OCI-LY3 (cell line): ENCODE data around the gene PRRC1.

Experiments
- H2AFZ ChIP-seq: fragments of 200-600, 300-600 bp; shearing (Covaris generic); 2 replicates; pipeline ENCODE4 v1.6.0; 2014; ENCODE audit warnings: antibody characterized with exemption, low read depth, low read length
- H3K27ac ChIP-seq: fragments of 200-600, 300-600 bp; sonication (generic); 2 replicates; pipeline ENCODE4 v1.5.1; 2014; ENCODE audit warnings: mild to moderate bottlenecking, low read length, moderate library complexity, mixed read lengths
- H3K27me3 ChIP-seq: fragments of 200-600, 300-600 bp; sonication (generic); 2 replicates; pipeline ENCODE4 v1.6.1; 2014; ENCODE audit warnings: low read depth, low read length, mixed read lengths
- H3K36me3 ChIP-seq: fragments of 200-600, 300-600 bp; sonication (generic); replicated peaks from 2 replicates; pipeline ENCODE3; 2014; ENCODE audit warnings: low read depth, low read length, mixed read lengths
- H3K4me1 ChIP-seq: fragments of 300-600, 200-600 bp; sonication (generic); 2 replicates; pipeline ENCODE4 v1.6.1; 2014; ENCODE audit warnings: low read length, mixed read lengths
- H3K4me2 ChIP-seq: fragments of 200-600, 300-600 bp; sonication (generic); 2 replicates; pipeline ENCODE4 v1.6.1; 2014; ENCODE audit warnings: low read length, mixed read lengths
- H3K4me3 ChIP-seq: fragments of 300-600, 200-600 bp; sonication (generic); 2 replicates; pipeline ENCODE4 v1.5.1; 2014; ENCODE audit warnings: antibody characterized with exemption, mild to moderate bottlenecking, low read length, moderate library complexity
- H3K79me2 ChIP-seq: fragments of 300-600, 200-600 bp; shearing (Covaris generic); 2 replicates; pipeline ENCODE4 v1.6.1; 2014; ENCODE audit warnings: mild to moderate bottlenecking, low read length, mixed read lengths
- H3K9ac ChIP-seq: fragments of 300-600, 200-600 bp; shearing (Covaris generic); 2 replicates; pipeline ENCODE4 v1.6.0; 2014; ENCODE audit warnings: mild to moderate bottlenecking, low read length, moderate library complexity
- H3K9me3 ChIP-seq: fragments of 200-600, 300-600 bp; shearing (Covaris generic); 2 replicates; pipeline ENCODE4 v1.6.1; 2014; ENCODE audit warnings: low read length, mixed read lengths; ENCODE audit not compliant: insufficient read depth
- H4K20me1 ChIP-seq: fragments of 200-600, 300-600 bp; sonication (generic); 2 replicates; pipeline ENCODE4 v1.6.1; 2016; ENCODE audit warnings: low read length, mixed read lengths; ENCODE audit not compliant: insufficient read depth
- CTCF ChIP-seq: fragments of 200-600, 300-600 bp; sonication (generic); IDR thresholded peaks from 2 replicates; pipeline ENCODE4 v1.5.1; 2014; ENCODE audit warnings: antibody characterized with exemption, low read length, low read depth
- EZH2phosphoT487 ChIP-seq: fragments of 200-600 bp; shearing (Covaris generic); IDR thresholded peaks from 2 replicates; pipeline ENCODE4 v1.6.1; 2018; ENCODE audit warnings: antibody characterized with exemption, mixed run types, low read depth

Gene PRRC1

DNA sequence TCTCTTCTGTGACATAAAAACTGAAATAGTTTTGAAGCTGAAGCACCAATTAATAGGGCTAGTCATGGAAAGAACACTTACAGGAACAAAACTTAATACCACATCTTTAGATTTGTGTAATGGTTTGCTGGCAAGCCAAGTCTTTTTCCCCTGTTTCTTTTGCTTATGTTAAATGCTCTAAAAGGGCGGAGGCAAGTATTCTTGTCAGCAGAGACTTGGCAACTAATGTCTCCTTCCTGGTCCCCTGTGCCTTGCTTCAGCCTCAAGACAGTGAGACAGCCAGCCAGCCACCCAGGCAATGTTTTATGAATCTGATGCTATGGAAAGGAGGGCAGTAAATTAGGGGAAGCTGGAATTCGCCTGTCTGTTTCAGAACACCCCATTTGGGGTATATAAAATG is 45.7 kb downstream of the PRRC1 start:
- no peaks in the 10 kb centered on the region for H3K36me3 ChIP-seq
- no peak overlapping the region for H3K9ac ChIP-seq
- no peak overlapping the region for H3K4me3 ChIP-seq
- no peak for TF ChIP-seq CTCF
- no peak for TF ChIP-seq EZH2phosphoT487
- H3K27ac ChIP-seq = no peak overlapping the region
- H3K9me3 ChIP-seq = no peaks in the 10 kb centered on the region
- H2AFZ ChIP-seq = no peak overlapping the region
- H3K79me2 ChIP-seq = no peaks in the 10 kb centered on the region
- peaks cover 27% of the 10 kb centered on the region for H3K4me1 ChIP-seq
- H3K4me2 ChIP-seq = no peak overlapping the region
- no peaks in the 10 kb centered on the region for H3K27me3 ChIP-seq
- H4K20me1 ChIP-seq = no peaks in the 10 kb centered on the region

- Histone ChIP-seq H2AFZ (no peak overlapping the region), H4K20me1 (no peaks in the 10 kb centered on the region), H3K4me1 (peaks cover 27% of the 10 kb centered on the region), H3K36me3 (no peaks in the 10 kb centered on the region), H3K79me2 (no peaks in the 10 kb centered on the region), H3K9ac (no peak overlapping the region), H3K4me2 (peak overlapping the region; percentile 43), H3K4me3 (no peak overlapping the region), H3K27ac (no peak overlapping the region), H3K9me3 (no peaks in the 10 kb centered on the region), H3K27me3 (no peaks in the 10 kb centered on the region)
- no peak for TF ChIP-seq EZH2phosphoT487
- peak; percentile 69 for TF ChIP-seq CTCF
These were observed 46.7 kb downstream of the PRRC1 start for GRCh38 chr5:127564002-127564769.

- no peak overlapping the region for H3K4me2 ChIP-seq
- H3K27me3 ChIP-seq = no peaks in the 10 kb centered on the region
- no peak overlapping the region for H3K9ac ChIP-seq
- no peaks in the 10 kb centered on the region for H3K9me3 ChIP-seq
- H3K27ac ChIP-seq = no peak overlapping the region
- H2AFZ ChIP-seq = no peak overlapping the region
- H4K20me1 ChIP-seq = no peaks in the 10 kb centered on the region
- no peak for TF ChIP-seq CTCF
- TF ChIP-seq EZH2phosphoT487 = no peak
- H3K4me1 ChIP-seq = peaks cover 27% of the 10 kb centered on the region
- H3K36me3 ChIP-seq = no peaks in the 10 kb centered on the region
- no peak overlapping the region for H3K4me3 ChIP-seq
- H3K79me2 ChIP-seq = no peaks in the 10 kb centered on the region
These were observed 48.3 kb downstream of the PRRC1 start for GRCh38 chr5:127565586-127566270.

DNA sequence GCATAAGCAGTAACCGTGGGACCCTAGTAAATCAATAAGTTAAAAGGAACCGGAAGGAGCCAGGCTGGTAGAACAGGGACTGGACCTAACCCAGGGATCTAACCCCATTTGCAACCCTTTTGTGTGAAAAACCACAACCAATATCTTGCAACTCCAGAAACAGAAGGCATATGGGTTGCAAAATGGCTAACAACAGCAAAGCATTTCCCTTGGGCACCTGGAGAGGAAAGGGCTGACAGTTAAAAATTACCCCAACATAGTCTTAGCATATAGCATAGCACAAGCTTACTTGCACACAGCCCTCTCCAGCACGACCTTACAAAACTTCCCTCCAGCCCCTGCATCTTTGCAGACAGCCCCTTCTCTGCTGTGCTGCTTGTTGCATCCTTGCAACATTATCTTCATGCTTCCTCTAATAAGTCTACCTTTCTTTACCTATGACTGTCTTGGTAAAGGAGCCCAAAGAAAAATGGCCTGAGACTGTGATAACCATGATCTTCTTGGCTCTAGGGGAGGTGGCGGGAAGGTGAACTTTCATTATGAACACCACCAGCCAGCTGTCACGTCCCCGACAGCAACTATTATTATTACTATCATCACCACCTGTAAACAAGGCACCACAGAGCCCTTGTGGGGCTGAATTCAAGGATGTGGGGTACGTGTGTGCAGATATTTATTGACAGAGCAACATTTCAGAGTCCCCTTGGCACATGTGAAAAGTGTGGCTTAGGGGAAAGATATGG is 49.8 kb downstream of the PRRC1 start:
- H3K79me2 ChIP-seq = no peaks in the 10 kb centered on the region
- no peaks in the 10 kb centered on the region for H3K27me3 ChIP-seq
- peak overlapping the region; percentile 83; the same call in 1 of the 2 replicates for H2AFZ ChIP-seq
- peak overlapping the region; percentile 36 for H3K4me2 ChIP-seq
- no peaks in the 10 kb centered on the region for H3K36me3 ChIP-seq
- no peak overlapping the region for H3K4me3 ChIP-seq
- no peak overlapping the region for H3K9ac ChIP-seq
- no peak overlapping the region for H3K27ac ChIP-seq
- no peaks in the 10 kb centered on the region for H4K20me1 ChIP-seq
- TF ChIP-seq EZH2phosphoT487 = no peak
- TF ChIP-seq CTCF = no peak
- H3K4me1 ChIP-seq = peaks cover 38% of the 10 kb centered on the region
- H3K9me3 ChIP-seq = no peaks in the 10 kb centered on the region
